Measurements from ENCODE around the gene CPXM2.

Gene CPXM2

DNA sequence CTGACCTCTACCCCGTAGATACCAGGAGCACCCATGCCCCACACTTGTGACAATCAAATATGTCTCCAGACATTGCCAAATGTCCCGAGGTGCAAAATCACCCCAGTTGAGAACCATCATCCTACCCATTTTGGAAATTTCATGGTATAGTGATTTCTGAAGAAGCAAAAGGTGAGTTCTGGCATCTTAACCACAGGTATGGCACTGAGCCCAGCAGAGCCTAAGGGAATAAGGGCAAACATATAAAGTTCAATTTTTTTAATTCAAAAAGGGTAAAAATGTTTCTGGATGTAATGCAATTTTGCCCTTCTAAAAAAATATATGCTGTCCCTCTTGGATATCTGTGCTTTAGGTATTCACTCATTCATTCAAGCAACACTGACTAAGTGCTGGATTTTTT is 30.5 kb upstream of the CPXM2 start:
- no CpG with 5 or more reads among the region's 2 CpGs for WGBS, 2 experiments (ENCODE audit: insufficient coverage in 2 of 2)
- no peaks in the 10 kb centered on the region for H3K36me3 ChIP-seq (ENCODE audit: control insufficient read depth, insufficient read depth, low read length)
- peaks cover 10% of the 10 kb centered on the region for H3K4me1 ChIP-seq (ENCODE audit: control insufficient read depth, insufficient read depth, low read length, poor library complexity, severe bottlenecking)
- no peak overlapping the region for H3K4me3 ChIP-seq (ENCODE audit: extremely low read depth, insufficient read depth, low read length, poor library complexity, severe bottlenecking)
- peaks cover 16% of the 10 kb centered on the region for H3K9me3 ChIP-seq (ENCODE audit: control insufficient read depth, low read length)
- H3K27ac ChIP-seq (ENCODE audit: low read depth, low read length, severe bottlenecking), result no peak overlapping the region

DNA sequence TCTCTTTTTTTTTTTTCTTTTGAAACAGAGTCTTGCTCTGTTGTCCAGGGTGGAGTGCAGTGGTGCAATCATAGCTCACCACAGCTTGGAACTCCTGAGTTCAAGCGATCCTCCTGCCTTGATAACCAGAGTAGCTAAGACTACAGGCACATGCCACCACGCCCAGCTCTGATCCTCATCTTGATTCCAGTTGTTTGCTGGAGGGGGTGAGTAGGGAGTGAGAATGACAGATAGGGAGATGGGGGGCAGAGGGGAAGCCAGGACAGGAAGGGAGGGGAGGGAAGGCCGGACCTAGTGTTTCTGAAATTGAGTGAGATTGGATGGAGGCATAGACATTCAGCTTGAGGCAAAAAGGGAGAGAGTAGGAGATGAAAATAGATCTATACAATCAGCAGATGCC is 25.2 kb upstream of the CPXM2 start:
- no peaks in the 10 kb centered on the region for H3K36me3 ChIP-seq (ENCODE audit: control insufficient read depth, insufficient read depth, low read length)
- 67 to 100% methylated on average over 1 to 3 of the region's 3 CpGs for WGBS, 2 experiments (ENCODE audit: insufficient coverage in 2 of 2)
- no peak overlapping the region for H3K4me3 ChIP-seq (ENCODE audit: extremely low read depth, insufficient read depth, low read length, poor library complexity, severe bottlenecking)
- H3K4me1 ChIP-seq (ENCODE audit: control insufficient read depth, insufficient read depth, low read length, poor library complexity, severe bottlenecking), result no peaks in the 10 kb centered on the region
- H3K9me3 ChIP-seq (ENCODE audit: control insufficient read depth, low read length), result peaks cover 16% of the 10 kb centered on the region
- H3K27ac ChIP-seq (ENCODE audit: low read depth, low read length, severe bottlenecking), result no peak overlapping the region

GRCh38 chr10:123913688-123914268 is 22.2 kb upstream of the CPXM2 start:
- no peak overlapping the region for H3K4me3 ChIP-seq (ENCODE audit: extremely low read depth, insufficient read depth, low read length, poor library complexity, severe bottlenecking)
- peaks cover 5% of the 10 kb centered on the region for H3K9me3 ChIP-seq (ENCODE audit: control insufficient read depth, low read length)
- no peaks in the 10 kb centered on the region for H3K36me3 ChIP-seq (ENCODE audit: control insufficient read depth, insufficient read depth, low read length)
- no peak overlapping the region for H3K27ac ChIP-seq (ENCODE audit: low read depth, low read length, severe bottlenecking)
- H3K4me1 ChIP-seq (ENCODE audit: control insufficient read depth, insufficient read depth, low read length, poor library complexity, severe bottlenecking), result no peaks in the 10 kb centered on the region
- 73 to 75% methylated on average over 5 to 6 of the region's 8 CpGs for WGBS, 2 experiments (ENCODE audit: insufficient coverage in 2 of 2)

GRCh38 chr10:123912871-123913270 is 21.3 kb upstream of the CPXM2 start:
- no peak overlapping the region for H3K4me3 ChIP-seq (ENCODE audit: extremely low read depth, insufficient read depth, low read length, poor library complexity, severe bottlenecking)

GRCh38 chr10:123912466-123912865 is 20.9 kb upstream of the CPXM2 start:
- Histone ChIP-seq H3K9me3 (ENCODE audit: control insufficient read depth, low read length) (no peaks in the 10 kb centered on the region), H3K36me3 (ENCODE audit: control insufficient read depth, insufficient read depth, low read length) (no peaks in the 10 kb centered on the region), H3K4me3 (ENCODE audit: extremely low read depth, insufficient read depth, low read length, poor library complexity, severe bottlenecking) (no peak overlapping the region), H3K27ac (ENCODE audit: low read depth, low read length, severe bottlenecking) (no peak overlapping the region), H3K4me1 (ENCODE audit: control insufficient read depth, insufficient read depth, low read length, poor library complexity, severe bottlenecking) (no peaks in the 10 kb centered on the region)
- 92 to 96% methylated on average over 3 to 4 of the region's 4 CpGs for WGBS, 2 experiments (ENCODE audit: insufficient coverage in 2 of 2)

More at GRCh38 chr10:123912871-123913270, 21.3 kb upstream of the CPXM2 start:
- Histone ChIP-seq H3K27ac (ENCODE audit: low read depth, low read length, severe bottlenecking) (no peak overlapping the region), H3K36me3 (ENCODE audit: control insufficient read depth, insufficient read depth, low read length) (no peaks in the 10 kb centered on the region), H3K9me3 (ENCODE audit: control insufficient read depth, low read length) (no peaks in the 10 kb centered on the region), H3K4me1 (ENCODE audit: control insufficient read depth, insufficient read depth, low read length, poor library complexity, severe bottlenecking) (no peaks in the 10 kb centered on the region)
- no CpG with 5 or more reads among the region's 3 CpGs for WGBS, 2 experiments (ENCODE audit: insufficient coverage in 2 of 2)

- H3K27ac ChIP-seq (ENCODE audit: low read depth, low read length, severe bottlenecking), result no peak overlapping the region
- no peaks in the 10 kb centered on the region for H3K4me1 ChIP-seq (ENCODE audit: control insufficient read depth, insufficient read depth, low read length, poor library complexity, severe bottlenecking)
- H3K4me3 ChIP-seq (ENCODE audit: extremely low read depth, insufficient read depth, low read length, poor library complexity, severe bottlenecking), result no peak overlapping the region
- 83 to 92% methylated on average over 4 to 6 of the region's 9 CpGs for WGBS, 2 experiments (ENCODE audit: insufficient coverage in 2 of 2)
- no peaks in the 10 kb centered on the region for H3K36me3 ChIP-seq (ENCODE audit: control insufficient read depth, insufficient read depth, low read length)
- H3K9me3 ChIP-seq (ENCODE audit: control insufficient read depth, low read length), result no peaks in the 10 kb centered on the region
Measured at GRCh38 chr10:123911866-123912265, 20.3 kb upstream of the CPXM2 start.

DNA sequence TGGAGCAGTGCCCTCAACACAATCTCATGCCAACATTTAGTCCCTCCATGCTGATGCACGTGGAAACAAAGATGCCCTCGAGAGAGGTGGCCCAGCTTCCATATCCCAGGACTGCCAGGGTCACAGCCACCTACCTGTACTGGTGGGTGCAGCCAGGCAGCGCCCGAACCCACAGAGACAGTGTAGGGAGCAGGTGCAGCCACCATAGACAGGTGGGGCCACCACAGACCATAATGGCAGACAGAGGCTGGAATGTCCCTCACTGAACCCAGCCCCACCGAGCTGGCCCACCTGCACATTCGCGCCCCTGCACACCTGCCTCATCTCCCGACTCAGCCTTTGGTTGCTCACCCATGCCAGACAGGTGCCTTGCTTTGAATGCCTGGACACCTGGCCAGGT is 18.3 kb upstream of the CPXM2 start:
- Histone ChIP-seq H3K36me3 (ENCODE audit: control insufficient read depth, insufficient read depth, low read length) (no peaks in the 10 kb centered on the region), H3K27ac (ENCODE audit: low read depth, low read length, severe bottlenecking) (no peak overlapping the region), H3K4me1 (ENCODE audit: control insufficient read depth, insufficient read depth, low read length, poor library complexity, severe bottlenecking) (no peaks in the 10 kb centered on the region), H3K4me3 (ENCODE audit: extremely low read depth, insufficient read depth, low read length, poor library complexity, severe bottlenecking) (no peak overlapping the region), H3K9me3 (ENCODE audit: control insufficient read depth, low read length) (no peaks in the 10 kb centered on the region)
- WGBS, 2 experiments (ENCODE audit: insufficient coverage in 2 of 2), result 88 to 94% methylated on average over 8 of the region's 8 CpGs

DNA sequence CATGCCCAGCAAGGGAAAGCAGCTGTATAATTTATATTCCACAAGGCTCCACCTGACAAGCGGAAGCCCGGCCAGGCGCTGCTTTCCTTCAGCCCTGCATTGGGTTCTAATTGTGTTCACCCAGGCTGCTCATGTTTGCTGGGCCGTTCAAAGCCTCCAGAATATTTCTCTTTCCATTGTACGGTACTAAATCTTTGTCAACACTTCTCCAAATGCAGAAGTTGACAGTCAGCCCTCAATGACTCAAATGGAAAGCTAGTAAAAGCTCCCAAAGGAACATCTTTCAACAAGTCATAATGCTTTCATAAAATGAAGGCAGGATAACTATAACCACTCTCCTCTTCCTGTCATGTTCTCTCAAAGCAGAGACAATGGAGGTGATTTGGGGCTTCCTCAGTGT is 17.8 kb upstream of the CPXM2 start:
- Histone ChIP-seq H3K4me3 (ENCODE audit: extremely low read depth, insufficient read depth, low read length, poor library complexity, severe bottlenecking) (no peak overlapping the region), H3K36me3 (ENCODE audit: control insufficient read depth, insufficient read depth, low read length) (no peaks in the 10 kb centered on the region), H3K9me3 (ENCODE audit: control insufficient read depth, low read length) (no peaks in the 10 kb centered on the region), H3K27ac (ENCODE audit: low read depth, low read length, severe bottlenecking) (no peak overlapping the region), H3K4me1 (ENCODE audit: control insufficient read depth, insufficient read depth, low read length, poor library complexity, severe bottlenecking) (no peaks in the 10 kb centered on the region)
- 89 to 94% methylated on average over 5 of the region's 5 CpGs for WGBS, 2 experiments (ENCODE audit: insufficient coverage in 2 of 2)

- Histone ChIP-seq H3K36me3 (ENCODE audit: control insufficient read depth, insufficient read depth, low read length) (no peaks in the 10 kb centered on the region), H3K4me3 (ENCODE audit: extremely low read depth, insufficient read depth, low read length, poor library complexity, severe bottlenecking) (no peak overlapping the region), H3K9me3 (ENCODE audit: control insufficient read depth, low read length) (no peaks in the 10 kb centered on the region), H3K4me1 (ENCODE audit: control insufficient read depth, insufficient read depth, low read length, poor library complexity, severe bottlenecking) (no peaks in the 10 kb centered on the region), H3K27ac (ENCODE audit: low read depth, low read length, severe bottlenecking) (no peak overlapping the region)
- WGBS, 2 experiments (ENCODE audit: insufficient coverage in 2 of 2), result 90 to 94% methylated on average over 3 to 4 of the region's 4 CpGs
Measured at GRCh38 chr10:123908379-123908778, 16.8 kb upstream of the CPXM2 start.

DNA sequence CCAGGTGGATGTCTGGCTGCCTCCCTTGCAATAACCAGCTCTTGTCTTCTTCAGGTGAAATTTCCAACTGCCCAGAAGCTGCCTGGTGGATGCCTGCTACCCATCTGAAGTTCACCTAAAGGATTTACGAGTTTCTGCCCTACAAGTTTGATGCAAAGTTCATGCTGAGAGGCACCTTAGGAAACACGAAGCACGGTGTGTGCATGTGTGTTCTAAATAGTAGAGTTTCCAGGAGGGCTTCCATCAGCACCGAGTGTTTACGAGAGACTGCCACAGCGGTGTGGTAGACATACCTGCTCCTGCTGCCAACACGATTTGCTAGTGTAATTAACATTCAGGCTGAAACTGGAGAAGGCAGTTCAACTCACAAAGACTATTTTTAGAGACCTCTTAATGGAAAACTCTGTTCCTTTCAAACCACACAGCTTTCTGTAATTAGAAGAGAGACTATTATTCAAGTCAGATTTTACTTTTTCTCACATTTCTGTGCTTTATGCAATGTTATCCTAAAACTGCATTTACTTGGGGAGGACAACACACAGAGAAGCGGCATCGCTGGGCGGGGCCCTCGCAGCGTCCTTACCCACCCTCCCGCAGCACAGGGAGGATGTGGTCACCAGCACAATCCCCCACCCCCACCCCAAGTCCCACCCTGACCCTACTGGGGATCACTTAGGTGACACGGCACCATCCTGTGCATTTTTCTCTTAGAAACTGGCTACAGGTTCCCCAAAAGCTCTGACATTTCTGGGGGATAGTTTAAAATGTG is 15.5 kb upstream of the CPXM2 start:
- no peak overlapping the region for H3K27ac ChIP-seq (ENCODE audit: low read depth, low read length, severe bottlenecking)
- no peak overlapping the region for H3K4me3 ChIP-seq (ENCODE audit: extremely low read depth, insufficient read depth, low read length, poor library complexity, severe bottlenecking)
- H3K9me3 ChIP-seq (ENCODE audit: control insufficient read depth, low read length), result no peaks in the 10 kb centered on the region
- H3K4me1 ChIP-seq (ENCODE audit: control insufficient read depth, insufficient read depth, low read length, poor library complexity, severe bottlenecking), result no peaks in the 10 kb centered on the region
- no peaks in the 10 kb centered on the region for H3K36me3 ChIP-seq (ENCODE audit: control insufficient read depth, insufficient read depth, low read length)
- 80 to 90% methylated on average over 7 to 9 of the region's 14 CpGs for WGBS, 2 experiments (ENCODE audit: insufficient coverage in 2 of 2)

GRCh38 chr10:123906296-123906695 is 14.7 kb upstream of the CPXM2 start:
- Histone ChIP-seq H3K36me3 (ENCODE audit: control insufficient read depth, insufficient read depth, low read length) (no peaks in the 10 kb centered on the region), H3K4me3 (ENCODE audit: extremely low read depth, insufficient read depth, low read length, poor library complexity, severe bottlenecking) (no peak overlapping the region), H3K9me3 (ENCODE audit: control insufficient read depth, low read length) (no peaks in the 10 kb centered on the region), H3K4me1 (ENCODE audit: control insufficient read depth, insufficient read depth, low read length, poor library complexity, severe bottlenecking) (no peaks in the 10 kb centered on the region), H3K27ac (ENCODE audit: low read depth, low read length, severe bottlenecking) (no peak overlapping the region)
- 90 to 91% methylated on average over 3 of the region's 4 CpGs for WGBS, 2 experiments (ENCODE audit: insufficient coverage in 2 of 2)

All from mesodermal cell (in vitro differentiated cells).